Neural cell (in vitro differentiated cells): Measurements from ENCODE around the gene OPN1SW.

Experiments
- EZH2 ChIP-seq: fragments of 200-600, 300-800 bp; shearing (Covaris generic), sonication (generic); IDR thresholded peaks from 2 replicates; pipeline ENCODE4 v1.6.1; 2014; ENCODE audit warnings: antibody characterized with exemption, low read length, borderline replicate concordance, mild to moderate bottlenecking; ENCODE audit not compliant: insufficient read depth, poor library complexity, severe bottlenecking
- TAF1 ChIP-seq: IDR thresholded peaks from 2 replicates; pipeline ENCODE4 v1.6.1; 2012; ENCODE audit warnings: low read depth
- TF ChIP-seq, protein P1 (sequence below): fragments of 450-650 bp; IDR thresholded peaks from 2 replicates; pipeline ENCODE4 v1.5.1; 2014; ENCODE audit warnings: antibody characterized with exemption, mild to moderate bottlenecking, moderate library complexity; ENCODE audit not compliant: poor library complexity, severe bottlenecking

DNA sequence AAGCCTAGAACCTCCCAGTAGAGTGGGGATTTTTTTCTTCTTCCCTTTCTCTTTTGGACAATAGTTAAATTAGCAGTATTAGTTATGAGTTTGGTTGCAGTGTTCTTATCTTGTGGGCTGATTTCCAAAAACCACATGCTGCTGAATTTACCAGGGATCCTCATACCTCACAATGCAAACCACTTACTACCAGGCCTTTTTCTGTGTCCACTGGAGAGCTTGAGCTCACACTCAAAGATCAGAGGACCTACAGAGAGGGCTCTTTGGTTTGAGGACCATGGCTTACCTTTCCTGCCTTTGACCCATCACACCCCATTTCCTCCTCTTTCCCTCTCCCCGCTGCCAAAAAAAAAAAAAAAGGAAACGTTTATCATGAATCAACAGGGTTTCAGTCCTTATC is 5.4 kb downstream of the OPN1SW start:
- TF ChIP-seq EZH2, result no peak
- TF ChIP-seq TAF1, result no peak
- TF ChIP-seq, protein P1, sequence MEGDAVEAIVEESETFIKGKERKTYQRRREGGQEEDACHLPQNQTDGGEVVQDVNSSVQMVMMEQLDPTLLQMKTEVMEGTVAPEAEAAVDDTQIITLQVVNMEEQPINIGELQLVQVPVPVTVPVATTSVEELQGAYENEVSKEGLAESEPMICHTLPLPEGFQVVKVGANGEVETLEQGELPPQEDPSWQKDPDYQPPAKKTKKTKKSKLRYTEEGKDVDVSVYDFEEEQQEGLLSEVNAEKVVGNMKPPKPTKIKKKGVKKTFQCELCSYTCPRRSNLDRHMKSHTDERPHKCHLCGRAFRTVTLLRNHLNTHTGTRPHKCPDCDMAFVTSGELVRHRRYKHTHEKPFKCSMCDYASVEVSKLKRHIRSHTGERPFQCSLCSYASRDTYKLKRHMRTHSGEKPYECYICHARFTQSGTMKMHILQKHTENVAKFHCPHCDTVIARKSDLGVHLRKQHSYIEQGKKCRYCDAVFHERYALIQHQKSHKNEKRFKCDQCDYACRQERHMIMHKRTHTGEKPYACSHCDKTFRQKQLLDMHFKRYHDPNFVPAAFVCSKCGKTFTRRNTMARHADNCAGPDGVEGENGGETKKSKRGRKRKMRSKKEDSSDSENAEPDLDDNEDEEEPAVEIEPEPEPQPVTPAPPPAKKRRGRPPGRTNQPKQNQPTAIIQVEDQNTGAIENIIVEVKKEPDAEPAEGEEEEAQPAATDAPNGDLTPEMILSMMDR, result no peak
